H1 (cell line): ENCODE results near the gene ABCA13. TPM values are rescaled to one million over a fixed set of nuclear protein-coding genes. Genes with fewer than 3 reads are reported as not detected.

Experiments
- CHD7 ChIP-seq: fragments of 300-600 bp; sonication (generic); IDR thresholded peaks from 2 replicates; pipeline ENCODE4 v1.7.1; 2012; ENCODE audit warnings: low read length, moderate library complexity, mild to moderate bottlenecking, inconsistent platforms; ENCODE audit not compliant: insufficient replicate concordance
- HDAC6 ChIP-seq: IDR thresholded peaks from one replicate; pipeline ENCODE4 v1.7.1; 2012; ENCODE audit warnings: low read depth, mild to moderate bottlenecking, inconsistent platforms, low read length, moderate library complexity
- POU5F1 ChIP-seq: IDR thresholded peaks from 2 replicates; pipeline ENCODE4 v1.6.1; 2011; ENCODE audit warnings: low read depth, mild to moderate bottlenecking, low read length, moderate library complexity
- TAF1 ChIP-seq: IDR thresholded peaks from 2 replicates; pipeline ENCODE4 v1.6.1; 2011; ENCODE audit warnings: mild to moderate bottlenecking, low read depth, low read length
- polyA plus RNA-seq, 7 experiments: library from polyadenylated mRNA; depleted of rRNA in 3 of 7; stranded (reverse) in 5 of 7; unstranded in 2 of 7; fragments of >200 nt in 5 of 7; fragments of 200-250 nt in 2 of 7; gene quantifications; 1 replicate in 5 of 7; 2 replicates in 1 of 7; 4 replicates in 1 of 7; pipeline versions ENCODE4 v1.2.1 to v1.2.3, GENCODE V29; 2011 to 2013; ENCODE audit warnings: missing spikeins in 2 of 7, mixed read lengths in 2 of 7
- total RNA-seq: library from RNA; stranded (reverse); fragmentation: NEBNext Ultra II Directional; extraction: Animal tissue kit (Norgen Biotek cat#: 25700); gene quantifications from 2 replicates; pipeline ENCODE4 v1.2.1, GENCODE V29; 2021

Gene ABCA13
- total and polyA plus RNA-seq, 2 of the 8 experiments (the other 6 are each of a cell fraction or from before 2014, with no cell fraction given) = 0.07 to 0.09 TPM

GRCh38 chr7:48250441-48250951 is 79.2 kb downstream of the ABCA13 start (continued):
- TF ChIP-seq CHD7 = no peak
- no peak for TF ChIP-seq POU5F1
- TF ChIP-seq HDAC6 = no peak
- TF ChIP-seq TAF1 = no peak
